H9 (cell line): ENCODE data around the gene CREB5. TPM values are rescaled to one million over a fixed set of nuclear protein-coding genes. Genes with fewer than 3 reads are reported as not detected.

Experiments used
- DNase-seq: peaks from one replicate; pipeline ENCODE4 v3.0.0-alpha.2; 2017
- H2AFZ ChIP-seq: one replicate; pipeline ENCODE4 v1.6.1; 2013; ENCODE audit warnings: mild to moderate bottlenecking, low read length, control low read depth, moderate library complexity
- H2AK5ac ChIP-seq: 2 replicates; pipeline ENCODE4 v1.6.1; 2013; ENCODE audit warnings: low read length, control low read depth, mixed read lengths; ENCODE audit not compliant: insufficient read length
- H2BK120ac ChIP-seq: one replicate; pipeline ENCODE4 v1.6.1; 2013; ENCODE audit warnings: low read depth, mild to moderate bottlenecking, low read length, control low read depth, inconsistent platforms; ENCODE audit not compliant: poor library complexity, severe bottlenecking
- H2BK12ac ChIP-seq: 2 replicates; pipeline ENCODE4 v1.6.1; 2013; ENCODE audit warnings: low read length, control low read depth, mixed read lengths, low read depth; ENCODE audit not compliant: insufficient read length
- H2BK15ac ChIP-seq: 2 replicates; pipeline ENCODE4 v1.6.1; 2013; ENCODE audit warnings: low read depth, low read length, control low read depth
- H2BK20ac ChIP-seq: one replicate; pipeline ENCODE4 v1.6.1; 2013; ENCODE audit warnings: low read depth, mild to moderate bottlenecking, low read length, control low read depth, inconsistent platforms; ENCODE audit not compliant: poor library complexity, severe bottlenecking
- H2BK5ac ChIP-seq: 2 replicates; pipeline ENCODE4 v1.6.1; 2013; ENCODE audit warnings: low read length, control low read depth, mixed read lengths; ENCODE audit not compliant: insufficient read length
- H3K14ac ChIP-seq: 2 replicates; pipeline ENCODE4 v1.6.1; 2013; ENCODE audit warnings: low read length, control low read depth; ENCODE audit not compliant: insufficient read depth
- H3K18ac ChIP-seq: 2 replicates; pipeline ENCODE4 v1.6.1; 2013; ENCODE audit warnings: low read depth, mild to moderate bottlenecking, mixed read lengths, low read length, control low read depth; ENCODE audit not compliant: insufficient read length
- H3K23ac ChIP-seq: 2 replicates; pipeline ENCODE4 v1.6.1; 2013; ENCODE audit warnings: low read length, control low read depth, mixed read lengths, low read depth; ENCODE audit not compliant: insufficient read length
- H3K23me2 ChIP-seq: 2 replicates; pipeline ENCODE4 v1.6.1; 2013; ENCODE audit warnings: low read depth, mild to moderate bottlenecking, mixed read lengths, low read length, control low read depth; ENCODE audit not compliant: insufficient read length, poor library complexity, severe bottlenecking
- H3K27ac ChIP-seq: 2 replicates; pipeline ENCODE4 v1.5.1; 2013; ENCODE audit warnings: low read length, control low read depth, mixed read lengths, low read depth; ENCODE audit not compliant: insufficient read length
- H3K27me3 ChIP-seq: 2 replicates; pipeline ENCODE4 v1.6.1; 2013; ENCODE audit warnings: low read length, control low read depth, inconsistent platforms; ENCODE audit not compliant: insufficient read depth
- H3K4ac ChIP-seq: 2 replicates; pipeline ENCODE4 v1.6.1; 2013; ENCODE audit warnings: low read depth, mild to moderate bottlenecking, control low read depth, inconsistent platforms, low read length, moderate library complexity
- H3K4me1 ChIP-seq: 2 replicates; pipeline ENCODE4 v1.6.1; 2013; ENCODE audit warnings: low read length, control low read depth, inconsistent platforms; ENCODE audit not compliant: insufficient read depth
- H3K4me2 ChIP-seq: 2 replicates; pipeline ENCODE4 v1.6.1; 2013; ENCODE audit warnings: low read length, control low read depth, mixed read lengths; ENCODE audit not compliant: insufficient read length, insufficient read depth
- H3K56ac ChIP-seq: 2 replicates; pipeline ENCODE4 v1.6.1; 2013; ENCODE audit warnings: low read depth, mild to moderate bottlenecking, mixed read lengths, low read length, control low read depth; ENCODE audit not compliant: insufficient read length
- H3K79me1 ChIP-seq: 2 replicates; pipeline ENCODE4 v1.6.1; 2013; ENCODE audit warnings: low read depth, mild to moderate bottlenecking, moderate library complexity, low read length, control low read depth, inconsistent platforms; ENCODE audit not compliant: insufficient read depth, poor library complexity, severe bottlenecking
- H3K79me2 ChIP-seq: 2 replicates; pipeline ENCODE4 v1.6.1; 2013; ENCODE audit warnings: low read length, control low read depth, inconsistent platforms; ENCODE audit not compliant: insufficient read depth
- H3K9ac ChIP-seq: 2 replicates; pipeline ENCODE4 v1.6.1; 2013; ENCODE audit warnings: low read length, control low read depth, mixed read lengths; ENCODE audit not compliant: insufficient read length; ENCODE audit errors: extremely low read depth
- H3K9me3 ChIP-seq: one replicate; pipeline ENCODE4 v1.6.1; 2013; ENCODE audit warnings: low read depth, low read length, inconsistent platforms; ENCODE audit not compliant: control insufficient read depth
- H3T11ph ChIP-seq: one replicate; pipeline ENCODE4 v1.6.1; 2013; ENCODE audit warnings: mild to moderate bottlenecking, low read length, control low read depth, inconsistent platforms
- H4K20me1 ChIP-seq: one replicate; pipeline ENCODE4 v1.6.1; 2013; ENCODE audit not compliant: control insufficient read depth, insufficient read length, insufficient read depth
- H4K5ac ChIP-seq: 2 replicates; pipeline ENCODE4 v1.6.1; 2013; ENCODE audit warnings: low read depth, mild to moderate bottlenecking, mixed read lengths, low read length, control low read depth; ENCODE audit not compliant: insufficient read length
- H4K8ac ChIP-seq: replicated peaks from 2 replicates; pipeline ENCODE4 v1.6.1; 2013; ENCODE audit warnings: low read length, control low read depth, mixed read lengths, low read depth; ENCODE audit not compliant: insufficient read length
- H4K91ac ChIP-seq: 2 replicates; pipeline ENCODE4 v1.6.1; 2013; ENCODE audit warnings: low read depth, mild to moderate bottlenecking, moderate library complexity, mixed read lengths, low read length, control low read depth; ENCODE audit not compliant: insufficient read length
- H3K27ac Mint-ChIP-seq, 3 experiments: 2 replicates in 2 of 3; 3 replicates in 1 of 3; pipeline ENCODE4 v1.8.0; 2020 to 2021; ENCODE audit warnings: mixed read lengths in 3 of 3, mild to moderate bottlenecking in 1 of 3, moderate library complexity in 1 of 3
- H3K27me3 Mint-ChIP-seq: 2 replicates; pipeline ENCODE4 v1.8.0; 2021; ENCODE audit warnings: low read depth, mild to moderate bottlenecking, moderate library complexity, mixed read lengths
- H3K36me3 Mint-ChIP-seq, 3 experiments: 2 replicates in 2 of 3; 3 replicates in 1 of 3; pipeline ENCODE4 v1.8.0; 2020 to 2021; ENCODE audit warnings: low read depth in 3 of 3, mixed read lengths in 3 of 3; ENCODE audit not compliant: insufficient read depth in 1 of 3
- H3K4me1 Mint-ChIP-seq, 2 experiments: 2 replicates each; pipeline ENCODE4 v1.8.0; 2020; ENCODE audit warnings: mixed read lengths in 2 of 2
- H3K4me3 Mint-ChIP-seq, 2 experiments: 2 replicates in 1 of 2; 3 replicates in 1 of 2; pipeline ENCODE4 v1.8.0; 2020 to 2021; ENCODE audit warnings: mild to moderate bottlenecking in 2 of 2, mixed read lengths in 2 of 2, moderate library complexity in 1 of 2
- H3K9me3 Mint-ChIP-seq, 2 experiments: 2 replicates in 1 of 2; 3 replicates in 1 of 2; pipeline ENCODE4 v1.8.0; 2020; ENCODE audit warnings: mild to moderate bottlenecking in 2 of 2, mixed read lengths in 2 of 2, moderate library complexity in 1 of 2
- CTCF ChIP-seq: fragments of 200-600 bp; sonication (generic); conservative IDR thresholded peaks from 3 replicates; pipeline ENCODE4 v1.8.0; 2021; ENCODE audit warnings: antibody characterized with exemption, mild to moderate bottlenecking
- WGBS: extraction: QIAGEN DNeasy Blood & Tissue Kit; methylation state at CpG from one replicate; pipeline ENCODE4 v1.1.7; 2013; ENCODE audit warnings: missing lambda C conversion rate, low lambda C conversion rate, mixed read lengths; ENCODE audit not compliant: insufficient read length; ENCODE audit errors: extremely low coverage; 5-methylcytosine and 5-hydroxymethylcytosine counted together
- total RNA-seq: library from RNA; stranded (reverse); gene quantifications from 2 replicates; pipeline ENCODE4 v1.2.1, GENCODE V29; 2021

The CREB5 gene
- total RNA-seq, 1 experiment from 2014 or later: 4.0 TPM

- Mint-ChIP-seq H3K36me3 (no peaks in the 10 kb centered on the region), H3K4me3 (no peak overlapping the region), H3K27ac (no peak overlapping the region; a peak in 1 of 7 replicates), H3K4me1 (peaks cover 21 to 29% of the 10 kb centered on the region in 2 experiments), H3K27me3 (no peaks in the 10 kb centered on the region), H3K9me3 (no peaks in the 10 kb centered on the region)
- Histone ChIP-seq H3K14ac (no peak overlapping the region), H2BK20ac (no peak overlapping the region), H3K18ac (no peak overlapping the region), H3K4me1 (peaks cover 10% of the 10 kb centered on the region; the same call in 1 of the 2 replicates), H2AFZ (no peak overlapping the region), H3K79me2 (no peaks in the 10 kb centered on the region), H3K23me2 (no peaks in the 10 kb centered on the region), H2BK5ac (no peak overlapping the region), H4K20me1 (no peaks in the 10 kb centered on the region), H3T11ph (no peak overlapping the region), H2BK12ac (no peak overlapping the region), H4K8ac (no peak overlapping the region), H3K4me2 (no peak overlapping the region), H3K27ac (no peak overlapping the region), H3K56ac (no peak overlapping the region), H3K4ac (no peak overlapping the region), H3K9ac (no peak overlapping the region), H2BK15ac (no peak overlapping the region), H3K23ac (no peak overlapping the region), H2AK5ac (no peak overlapping the region), H2BK120ac (no peak overlapping the region), H3K79me1 (no peaks in the 10 kb centered on the region), H3K27me3 (no peaks in the 10 kb centered on the region), H4K91ac (no peak overlapping the region), H3K9me3 (no peaks in the 10 kb centered on the region), H4K5ac (no peak overlapping the region)
- TF ChIP-seq CTCF: no peak
- WGBS: no CpG with 5 or more reads among the region's 13 CpGs
- DNase-seq: no peak
Measured at GRCh38 chr7:28570113-28570969, 158.0 kb downstream of the CREB5 start.
